Measurements from ENCODE around the gene ZIC2.
A peak's percentile ranks its signal among the peaks of the same experiment; 100 is the strongest.

The ZIC2 gene

DNA sequence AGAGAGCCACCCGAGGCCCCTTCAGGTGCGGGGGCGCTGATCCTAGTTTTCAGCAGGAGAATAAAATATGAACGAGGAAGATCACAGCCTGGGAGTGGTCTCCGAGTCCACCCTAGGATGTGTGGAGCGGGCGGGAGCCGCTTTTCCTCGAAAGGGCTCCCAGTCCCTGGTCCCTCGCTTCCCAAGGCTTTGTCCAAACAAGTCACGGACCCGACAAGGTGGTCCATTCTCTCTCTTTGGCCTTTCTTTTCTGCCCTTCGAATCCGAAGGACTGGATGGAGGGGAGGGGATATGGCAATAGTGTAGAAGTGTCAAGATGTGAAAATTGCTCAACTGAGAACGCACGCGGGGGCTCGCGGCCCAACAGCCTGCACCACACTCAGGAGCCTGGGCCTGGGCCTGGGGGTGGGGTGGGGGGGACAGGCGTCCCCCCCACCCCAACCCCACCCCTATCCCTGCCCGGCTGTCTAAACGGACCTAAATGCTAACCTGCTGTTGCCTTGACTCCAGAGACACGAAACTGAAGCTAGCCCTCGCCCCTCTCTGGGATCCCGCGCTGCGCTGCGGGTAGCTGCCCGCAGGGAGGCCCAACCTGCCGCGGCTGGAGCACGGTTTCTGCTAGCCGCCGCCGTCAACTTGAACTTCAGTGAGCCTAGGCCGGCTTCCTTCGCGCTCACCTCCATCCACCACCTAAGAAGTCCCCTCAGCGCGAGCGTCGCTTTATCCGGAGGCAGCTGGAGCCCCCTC is 7.1 kb downstream of the ZIC2 start:
- no peak for DNase-seq

DNA sequence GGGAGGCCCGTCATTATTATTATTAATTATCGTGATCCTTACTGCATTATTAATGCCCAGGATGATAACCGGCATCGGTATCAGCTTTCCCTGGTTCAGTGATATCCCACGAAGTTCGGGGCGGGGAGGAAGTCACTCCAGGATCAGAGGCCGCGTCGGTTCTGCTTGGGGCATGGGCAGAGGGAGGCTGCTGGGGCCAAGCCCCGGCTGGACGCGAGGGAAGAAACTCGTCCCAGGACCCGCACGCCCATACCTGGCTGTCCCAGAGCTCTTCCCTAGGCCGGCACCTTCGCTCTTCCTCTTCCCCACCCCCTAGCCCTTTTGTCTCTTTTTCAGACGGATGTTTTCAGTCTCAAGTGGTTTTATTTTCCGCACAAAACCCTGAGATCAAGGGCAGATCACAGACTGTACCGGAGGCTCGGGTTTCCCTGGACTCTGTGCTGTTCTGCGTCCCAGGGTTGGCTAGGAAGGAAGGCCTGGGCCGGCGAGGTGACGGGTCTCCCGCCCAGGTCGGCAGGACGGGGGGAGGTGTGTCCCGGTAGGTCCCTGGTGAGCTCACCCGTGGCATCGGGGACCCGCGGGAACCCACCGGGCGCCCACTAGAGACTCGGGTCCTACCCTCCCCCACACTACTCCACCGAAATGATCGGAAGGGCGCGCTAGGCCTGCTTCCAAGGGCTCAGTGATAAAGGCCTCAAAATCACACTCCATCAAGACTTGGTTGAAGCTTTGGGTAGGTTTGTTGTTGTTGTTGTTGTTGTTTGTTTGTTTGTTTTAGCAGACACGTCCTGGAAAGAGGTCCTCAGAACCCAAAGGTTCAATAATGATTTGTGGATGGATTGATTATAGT is 7.9 kb downstream of the ZIC2 start:
- DNase-seq = no peak

DNA sequence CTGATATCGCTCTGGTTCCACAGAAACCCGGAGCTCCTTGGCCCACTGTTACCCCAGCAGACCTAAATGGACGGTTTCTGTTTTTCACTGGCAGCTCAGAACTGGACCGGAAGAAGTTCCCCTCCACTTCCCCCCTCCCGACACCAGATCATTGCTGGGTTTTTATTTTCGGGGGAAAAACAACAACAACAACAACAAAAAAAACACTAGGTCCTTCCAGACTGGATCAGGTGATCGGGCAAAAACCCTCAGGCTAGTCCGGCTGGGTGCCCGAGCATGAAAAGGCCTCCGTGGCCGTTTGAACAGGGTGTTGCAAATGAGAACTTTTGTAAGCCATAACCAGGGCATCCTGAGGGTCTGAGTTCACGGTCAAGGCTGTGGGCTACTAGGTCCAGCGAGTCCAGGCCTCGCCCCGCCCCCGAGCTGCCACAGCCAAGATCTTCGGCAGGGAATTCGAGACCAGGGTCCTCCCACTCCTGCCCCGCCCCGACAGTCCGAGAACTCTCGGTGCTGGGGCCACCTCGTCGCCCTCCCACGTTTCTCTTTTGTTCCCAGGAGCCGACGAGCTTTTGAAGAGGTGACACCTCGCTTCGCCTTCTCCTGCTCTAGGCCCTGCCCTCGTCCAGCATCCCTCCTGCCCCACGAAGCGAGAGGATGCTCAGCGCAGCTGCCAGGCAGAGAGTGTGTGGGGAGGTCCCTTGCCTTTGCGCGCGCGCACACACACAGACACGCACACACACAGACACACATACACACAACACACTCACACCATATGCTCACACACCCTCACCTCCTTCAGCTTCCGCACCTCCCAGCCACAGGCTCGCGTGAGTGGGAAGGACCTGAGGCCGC is 8.8 kb downstream of the ZIC2 start:
- DNase-seq = no peak

DNA sequence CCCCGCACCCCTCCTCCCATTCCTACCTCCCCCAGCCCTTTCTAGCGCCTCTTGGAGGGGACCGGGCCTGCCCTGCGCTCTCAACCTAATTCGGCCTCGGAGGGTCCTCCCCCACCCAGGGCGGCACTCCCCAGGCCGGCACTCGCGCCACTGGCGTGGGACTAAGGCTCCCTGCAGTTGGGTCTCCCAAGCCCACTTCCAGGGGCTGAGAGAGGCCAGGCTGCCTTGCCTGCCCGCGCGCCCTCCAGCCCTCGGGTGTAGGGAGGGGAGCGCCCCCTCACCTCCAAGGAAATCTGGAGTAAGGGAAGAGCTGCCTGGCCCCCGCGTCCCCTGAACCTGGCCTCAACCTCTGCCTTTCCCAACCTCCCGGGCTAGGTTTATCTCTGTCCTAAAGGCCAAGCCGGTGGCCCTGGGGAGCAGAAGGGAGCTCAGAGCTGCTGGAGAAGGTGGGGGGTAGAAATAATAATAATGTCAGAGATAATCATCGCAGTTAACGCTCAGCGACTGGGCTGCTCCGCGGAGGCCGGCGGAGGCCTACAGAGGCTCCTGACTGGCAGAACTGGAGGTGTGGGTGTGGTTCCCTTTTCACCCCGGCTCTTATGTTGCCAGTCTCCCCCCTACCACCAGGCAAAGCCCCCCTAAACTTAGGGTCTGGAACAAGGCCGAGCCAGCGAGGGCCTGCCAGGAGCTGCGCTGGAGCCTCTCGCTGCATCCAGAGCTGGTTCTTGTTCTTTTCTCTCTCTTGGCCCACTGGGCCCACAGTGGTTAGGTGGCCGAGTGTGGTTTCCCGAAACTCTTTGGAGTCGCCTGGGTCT is 9.6 kb downstream of the ZIC2 start:
- DNase-seq = no peak

DNA sequence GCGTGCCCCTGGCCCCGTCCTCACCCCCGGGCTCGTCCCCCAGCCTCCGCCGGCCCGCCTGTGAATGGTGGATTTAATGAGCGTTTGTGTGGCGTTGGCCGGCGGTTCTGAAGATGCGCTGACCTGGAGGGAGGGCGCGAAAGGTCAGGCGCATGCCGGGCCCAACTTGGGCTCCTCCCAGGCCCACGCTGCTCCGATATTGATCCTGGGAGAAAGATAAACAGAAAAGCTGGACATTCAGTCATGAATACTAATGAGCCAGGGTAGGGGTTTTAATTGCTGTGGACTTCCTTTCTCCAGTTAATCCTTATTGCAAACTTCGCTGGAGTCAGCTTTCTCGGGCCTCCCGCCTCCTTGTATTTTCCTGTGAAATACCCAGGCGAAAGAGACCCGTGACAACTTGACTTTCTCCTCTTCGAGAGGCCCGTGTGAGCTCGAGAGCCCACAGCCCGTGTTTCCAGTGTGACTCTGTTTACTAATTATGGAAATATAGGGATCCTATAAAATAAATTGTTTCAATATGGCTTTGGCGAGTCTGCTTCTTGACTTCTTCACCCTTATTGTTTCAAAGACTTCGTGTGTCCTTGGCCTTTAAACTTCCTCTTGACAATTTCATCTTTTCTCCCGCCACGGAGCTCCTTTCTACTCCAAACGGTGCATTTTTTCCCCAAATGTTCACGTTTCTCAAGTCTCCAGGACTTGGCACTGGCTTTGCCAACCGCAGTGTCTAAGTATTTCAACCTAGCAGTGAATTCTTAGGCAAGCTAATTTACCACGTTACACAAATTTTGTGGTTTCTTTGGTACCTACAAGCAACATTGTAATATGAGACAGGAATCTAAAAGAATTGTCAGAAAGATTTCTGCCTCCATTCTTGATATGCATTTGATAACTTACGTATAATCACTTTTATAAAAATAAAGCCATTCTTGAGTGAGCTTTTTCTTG is 10.5 kb downstream of the ZIC2 start:
- no peak for DNase-seq

DNA sequence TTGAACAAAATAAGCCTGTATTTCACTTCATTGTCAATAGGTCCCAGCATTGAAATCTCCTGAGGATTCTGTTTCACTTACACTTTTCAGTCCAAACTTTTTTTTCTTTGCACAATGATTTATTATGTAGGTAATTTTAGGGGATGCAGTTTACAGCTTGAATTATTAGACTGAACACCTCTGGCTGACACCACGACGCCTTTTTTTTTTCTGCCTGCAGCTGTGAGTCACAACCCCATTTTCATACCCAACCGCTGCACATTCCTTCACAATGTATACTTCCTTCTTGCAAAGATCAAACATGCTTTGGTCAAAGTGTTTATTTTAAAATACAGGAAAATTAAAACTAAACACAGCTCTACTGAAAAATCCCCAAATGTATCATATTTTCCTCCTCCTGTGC is 11.4 kb downstream of the ZIC2 start:
- DNase-seq = peak in 1 of 2 donors; percentile 48

DNA sequence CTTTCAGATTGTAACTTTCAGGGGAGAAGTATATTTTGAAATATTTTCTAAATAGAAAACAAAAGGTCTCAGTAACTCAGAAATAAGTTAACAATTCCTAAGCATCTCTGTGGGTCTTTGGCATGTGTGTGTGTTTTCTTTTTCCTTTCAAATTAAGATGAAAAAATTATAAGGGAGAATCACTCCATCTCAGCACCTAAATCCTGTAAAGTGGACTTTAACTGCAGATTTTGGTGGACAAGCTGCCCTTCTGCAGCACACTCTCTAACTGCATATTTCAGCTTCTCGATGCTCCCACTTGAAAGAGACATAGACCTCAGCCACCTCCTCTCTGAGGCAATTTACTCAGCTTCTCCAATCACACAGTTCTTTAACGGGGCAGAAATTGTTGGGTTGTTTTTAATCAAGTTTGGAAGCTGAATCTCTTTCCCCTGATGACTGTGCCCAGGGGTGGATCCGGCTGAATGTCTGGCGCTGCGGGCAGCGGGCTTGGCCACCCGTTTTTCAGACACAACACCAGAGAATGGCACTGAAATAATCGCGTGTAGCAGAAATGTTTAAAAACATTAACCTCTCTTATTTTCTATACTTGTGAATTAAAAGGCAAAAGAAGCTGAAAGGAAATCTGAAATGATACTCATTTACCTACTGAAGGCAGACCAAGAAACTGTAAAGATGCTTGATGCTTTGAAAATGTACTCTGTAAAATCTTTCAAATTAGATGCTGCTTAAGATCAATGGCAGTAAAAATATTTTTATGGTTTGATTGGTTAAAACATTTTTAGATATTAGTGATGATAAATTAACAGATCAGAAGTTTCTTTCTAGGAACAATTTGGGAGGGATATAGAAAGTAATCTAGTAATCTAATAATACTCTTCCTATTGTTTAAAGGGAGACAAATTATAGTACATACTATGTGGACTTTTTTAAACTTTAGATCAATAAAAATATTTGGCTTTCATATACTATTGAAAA is 12.4 kb downstream of the ZIC2 start:
- no peak for DNase-seq

DNA sequence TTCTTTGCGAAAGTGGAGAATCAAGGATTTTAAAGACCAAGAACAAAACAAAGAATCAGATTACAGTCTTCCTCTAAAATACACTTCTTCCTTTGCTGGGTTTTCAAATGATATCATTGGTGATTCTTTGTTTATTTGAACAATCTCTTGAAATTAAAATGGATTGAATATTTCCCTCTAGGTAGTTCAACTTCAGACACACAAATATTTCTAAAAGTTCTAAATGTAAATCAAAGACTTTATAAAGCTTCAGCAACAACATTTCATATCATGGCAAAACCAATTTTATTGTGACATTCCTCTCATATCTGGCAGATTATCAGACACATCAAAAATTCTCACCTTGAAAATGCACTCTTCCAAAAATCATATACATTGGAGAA is 13.0 kb downstream of the ZIC2 start:
- no peak for DNase-seq

DNA sequence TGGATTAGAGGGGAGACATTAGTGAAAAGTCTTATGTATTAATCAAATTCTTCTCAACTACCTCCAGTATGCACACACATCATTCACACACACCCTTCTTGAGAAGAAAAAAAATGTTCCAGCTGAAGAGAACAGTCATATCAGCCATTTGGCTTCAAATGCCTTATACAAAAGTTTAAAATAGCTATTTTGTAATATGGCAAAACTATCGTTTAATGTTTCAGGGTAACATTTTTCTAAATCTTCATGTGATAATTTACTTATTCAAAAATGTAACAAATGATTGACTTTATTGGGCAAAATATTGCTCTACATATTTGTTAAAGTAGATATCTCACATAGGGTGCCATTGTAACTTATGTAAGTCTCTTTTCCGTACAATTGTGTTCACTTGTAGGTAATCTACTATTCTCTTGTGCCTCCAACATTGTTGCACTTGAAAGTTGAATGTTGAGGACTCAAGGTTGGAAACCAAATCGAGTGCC is 13.6 kb downstream of the ZIC2 start:
- no peak for DNase-seq

DNA sequence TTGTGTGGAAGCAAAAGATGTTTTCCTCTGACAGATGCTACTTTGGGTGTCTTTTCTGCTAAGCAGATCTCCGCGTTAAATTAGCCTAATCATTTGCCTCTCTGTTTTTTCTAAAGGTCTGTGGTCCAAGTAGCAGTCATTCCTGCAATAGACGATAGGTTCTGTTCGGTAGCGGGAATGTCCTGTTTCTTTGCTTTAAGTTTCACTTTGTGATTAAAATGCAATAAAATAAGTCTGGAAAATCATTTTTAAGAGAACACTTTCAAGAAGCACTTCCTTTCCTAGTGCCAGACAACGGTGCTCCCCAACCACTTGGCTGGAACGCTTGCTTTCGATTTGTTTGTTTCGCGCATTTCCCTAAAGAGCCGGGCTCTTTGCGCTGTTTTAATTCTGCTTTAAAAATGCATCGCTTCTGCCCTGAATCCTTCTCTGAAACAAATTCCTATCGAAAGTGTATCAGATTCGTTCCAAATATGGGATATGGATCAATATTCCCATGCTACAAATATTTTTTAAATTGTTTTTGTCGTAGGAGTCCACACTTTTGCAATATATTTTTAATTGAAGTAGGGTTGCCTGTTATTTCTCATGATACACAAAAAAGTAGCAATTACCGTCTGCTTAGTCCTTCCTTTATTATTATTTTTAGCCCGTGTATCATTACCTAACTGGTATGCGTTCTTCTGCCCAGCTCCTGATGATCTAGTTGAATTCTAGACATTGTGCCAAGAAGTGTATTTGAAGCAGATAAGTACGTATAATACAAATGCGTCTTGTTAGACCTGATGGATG is 14.2 kb downstream of the ZIC2 start:
- no peak for DNase-seq

DNA sequence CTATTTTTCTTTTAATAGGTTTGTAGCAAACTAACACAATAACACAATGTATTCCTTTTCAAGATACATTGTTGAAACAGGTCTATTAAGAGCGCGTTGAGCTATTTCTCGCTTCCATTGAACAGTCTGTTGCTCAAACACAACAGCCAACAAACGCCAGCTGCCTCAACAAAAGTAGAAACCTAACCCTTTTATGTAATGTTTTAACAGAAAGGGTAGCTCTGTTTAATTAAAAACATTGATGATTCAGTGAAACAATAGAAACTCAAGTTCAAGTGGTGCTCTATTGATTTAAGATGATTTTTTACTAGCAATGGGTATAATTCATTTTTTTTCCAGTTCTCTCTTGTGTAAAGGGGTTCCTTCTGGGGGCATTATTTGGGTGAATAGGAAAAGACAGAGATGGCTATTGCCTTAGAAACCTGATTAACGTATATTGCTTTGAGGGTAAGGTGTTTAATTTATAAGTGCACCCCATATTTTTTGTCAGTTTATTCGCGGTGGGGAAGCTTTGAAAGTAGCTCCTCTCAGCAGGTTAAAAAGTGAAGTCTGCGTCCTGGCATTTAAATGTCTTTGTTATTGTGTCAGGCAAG is 14.9 kb downstream of the ZIC2 start:
- DNase-seq = no peak

DNA sequence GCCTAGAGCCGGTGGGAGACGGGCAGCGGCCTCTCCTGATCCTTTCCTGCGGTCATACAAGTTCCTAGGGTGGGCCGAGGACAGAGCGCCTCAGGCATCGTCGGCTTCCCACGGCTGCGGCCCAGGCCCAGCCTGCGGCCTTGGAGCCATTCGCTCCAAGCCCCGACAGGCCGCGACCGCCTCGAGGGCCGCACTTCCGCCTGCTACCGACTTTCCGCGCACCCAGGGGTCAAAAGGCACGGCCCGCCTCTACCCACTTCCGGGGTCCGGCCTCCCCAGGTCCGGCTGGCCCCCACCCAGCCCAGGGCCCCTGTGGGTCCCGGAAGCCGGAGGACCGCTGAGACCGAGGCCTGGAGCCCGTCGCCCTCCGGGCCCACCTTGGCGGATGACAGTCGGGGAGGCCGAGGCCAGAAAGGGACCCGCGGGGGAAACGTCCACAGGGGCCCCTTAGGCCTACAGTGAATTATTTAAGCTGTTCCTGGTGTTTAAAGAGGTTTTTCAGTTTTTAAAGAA is 16.2 kb downstream of the ZIC2 start:
- DNase-seq = no peak

DNA sequence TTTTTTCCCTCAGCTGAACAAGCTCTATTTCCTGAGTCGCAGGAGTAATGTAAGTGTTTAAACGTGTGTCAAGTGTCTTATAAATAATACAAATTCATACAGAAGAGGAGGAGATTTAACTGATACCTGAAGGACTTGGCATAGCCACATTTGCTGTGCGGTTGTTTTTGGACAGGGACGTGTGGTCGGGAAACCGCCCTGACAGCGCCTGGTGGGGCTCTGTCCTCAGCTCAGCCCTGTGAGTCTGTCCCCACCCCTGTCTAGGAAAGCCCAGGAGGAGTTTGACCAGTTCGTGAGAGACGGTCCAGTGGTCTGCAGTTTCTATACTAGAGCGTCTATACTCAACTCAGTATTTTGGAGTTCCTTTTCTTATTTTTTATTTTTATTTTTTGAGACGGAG is 16.7 kb downstream of the ZIC2 start:
- DNase-seq = no peak

DNA sequence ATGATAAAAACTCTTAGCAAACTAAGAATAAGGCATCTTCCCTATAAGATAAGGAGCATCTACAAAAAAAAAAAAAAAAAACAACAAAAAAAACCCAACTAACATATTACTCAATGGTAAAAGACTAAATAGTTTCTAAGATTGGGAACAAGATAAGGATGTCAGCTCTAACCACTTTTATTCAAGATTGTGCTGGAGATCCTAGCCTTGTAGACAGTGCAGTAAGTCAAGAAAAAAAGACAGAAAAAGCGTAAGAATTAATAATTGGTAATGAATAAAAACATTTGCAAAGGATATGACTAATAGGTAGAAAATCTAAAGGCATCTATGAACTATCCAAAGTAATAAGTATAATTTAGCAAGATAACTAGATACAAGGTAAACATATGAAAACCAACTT is 33.0 kb downstream of the ZIC2 start:
- DNase-seq = no peak

DNA sequence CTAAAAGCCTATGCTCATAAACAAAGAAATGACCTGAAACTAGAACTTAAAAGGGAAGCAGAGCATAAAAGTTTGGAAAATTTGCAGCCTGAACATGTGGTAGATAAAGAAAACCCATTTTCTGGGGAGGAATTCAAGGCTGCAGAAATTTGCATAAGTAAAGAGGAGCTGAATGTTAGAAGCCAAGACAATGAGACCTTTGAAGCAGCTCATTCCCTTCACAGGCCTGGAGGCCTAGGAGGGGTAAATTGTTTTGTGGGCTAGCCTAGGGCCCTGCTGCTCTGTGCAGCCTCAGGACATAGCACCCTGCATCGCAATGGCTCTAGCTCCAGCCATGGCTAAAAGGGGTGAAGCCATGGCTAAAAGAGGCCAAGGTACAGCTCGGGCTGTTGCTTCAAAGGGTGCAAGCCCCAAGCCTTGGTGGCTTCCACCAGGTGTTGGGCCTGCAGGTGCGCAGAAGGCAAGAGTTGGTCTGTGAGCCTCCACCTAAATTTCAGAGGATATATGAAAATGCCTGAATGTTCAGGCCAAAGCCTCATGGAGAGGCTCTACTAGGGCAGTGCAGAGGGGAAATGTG is 38.3 kb downstream of the ZIC2 start:
- no peak for DNase-seq

DNA sequence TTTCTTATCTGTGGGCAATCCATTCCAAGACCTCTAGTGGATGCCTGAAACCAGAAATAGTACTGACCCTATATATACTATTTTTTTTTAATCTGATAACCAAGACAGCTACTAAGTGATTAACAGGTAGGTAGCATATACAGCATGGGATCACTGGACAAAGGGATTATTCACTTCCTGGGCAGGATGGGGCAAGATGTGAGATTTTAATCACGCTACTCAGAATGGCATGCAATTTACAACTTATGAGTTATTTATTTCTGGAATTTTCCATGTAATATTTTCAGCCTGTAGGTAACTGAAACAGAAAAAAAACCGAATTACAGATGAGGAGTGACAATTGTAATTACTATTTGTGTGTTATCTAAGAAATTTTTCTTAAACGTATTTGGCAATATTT is 41.2 kb downstream of the ZIC2 start:
- no peak for DNase-seq

DNA sequence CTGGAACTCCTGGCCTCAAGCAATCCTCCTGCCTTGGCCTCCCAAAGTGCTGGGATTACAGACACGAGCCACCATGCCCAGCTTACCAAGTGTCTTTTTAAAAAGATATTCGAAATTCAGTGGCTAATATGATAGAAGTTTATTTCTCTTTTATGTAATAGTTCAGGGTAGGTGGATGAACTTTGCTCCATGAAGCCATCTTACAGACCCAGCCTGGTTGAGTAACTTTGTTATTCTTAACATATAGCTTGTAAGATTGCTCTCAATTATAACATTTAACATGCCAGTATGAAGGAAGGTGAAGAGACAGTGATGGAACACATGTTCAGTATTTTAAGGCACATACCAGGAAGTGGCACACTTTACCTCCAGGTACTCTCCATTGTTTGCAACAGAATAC is 42.4 kb downstream of the ZIC2 start:
- no peak for DNase-seq

DNA sequence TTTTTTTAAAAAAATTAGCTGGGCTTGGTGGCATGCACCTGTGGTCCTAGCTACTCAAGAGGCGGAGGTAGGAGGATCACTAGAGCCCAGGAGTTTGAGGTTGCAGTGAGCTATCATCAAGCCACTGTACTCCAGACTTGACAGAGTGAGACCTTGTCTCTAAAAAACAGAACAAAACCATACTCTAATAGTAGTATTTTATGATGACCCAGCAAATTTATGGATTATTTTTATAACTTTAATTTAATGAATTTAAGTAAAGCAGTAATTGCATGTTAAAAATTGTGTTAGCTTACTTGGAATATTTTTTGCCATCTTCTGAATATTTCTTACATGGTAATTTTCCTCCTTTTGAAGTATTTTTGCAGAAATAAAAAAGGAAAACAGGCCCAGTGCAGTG is 48.3 kb downstream of the ZIC2 start:
- no peak for DNase-seq

All from inflammatory macrophage treated with lipopolysaccharide for 1 hour (primary cell).